ENCODE data around the gene PLPPR3.

PLPPR3 gene, protein sequence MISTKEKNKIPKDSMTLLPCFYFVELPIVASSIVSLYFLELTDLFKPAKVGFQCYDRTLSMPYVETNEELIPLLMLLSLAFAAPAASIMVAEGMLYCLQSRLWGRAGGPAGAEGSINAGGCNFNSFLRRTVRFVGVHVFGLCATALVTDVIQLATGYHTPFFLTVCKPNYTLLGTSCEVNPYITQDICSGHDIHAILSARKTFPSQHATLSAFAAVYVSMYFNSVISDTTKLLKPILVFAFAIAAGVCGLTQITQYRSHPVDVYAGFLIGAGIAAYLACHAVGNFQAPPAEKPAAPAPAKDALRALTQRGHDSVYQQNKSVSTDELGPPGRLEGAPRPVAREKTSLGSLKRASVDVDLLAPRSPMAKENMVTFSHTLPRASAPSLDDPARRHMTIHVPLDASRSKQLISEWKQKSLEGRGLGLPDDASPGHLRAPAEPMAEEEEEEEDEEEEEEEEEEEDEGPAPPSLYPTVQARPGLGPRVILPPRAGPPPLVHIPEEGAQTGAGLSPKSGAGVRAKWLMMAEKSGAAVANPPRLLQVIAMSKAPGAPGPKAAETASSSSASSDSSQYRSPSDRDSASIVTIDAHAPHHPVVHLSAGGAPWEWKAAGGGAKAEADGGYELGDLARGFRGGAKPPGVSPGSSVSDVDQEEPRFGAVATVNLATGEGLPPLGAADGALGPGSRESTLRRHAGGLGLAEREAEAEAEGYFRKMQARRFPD

DNA sequence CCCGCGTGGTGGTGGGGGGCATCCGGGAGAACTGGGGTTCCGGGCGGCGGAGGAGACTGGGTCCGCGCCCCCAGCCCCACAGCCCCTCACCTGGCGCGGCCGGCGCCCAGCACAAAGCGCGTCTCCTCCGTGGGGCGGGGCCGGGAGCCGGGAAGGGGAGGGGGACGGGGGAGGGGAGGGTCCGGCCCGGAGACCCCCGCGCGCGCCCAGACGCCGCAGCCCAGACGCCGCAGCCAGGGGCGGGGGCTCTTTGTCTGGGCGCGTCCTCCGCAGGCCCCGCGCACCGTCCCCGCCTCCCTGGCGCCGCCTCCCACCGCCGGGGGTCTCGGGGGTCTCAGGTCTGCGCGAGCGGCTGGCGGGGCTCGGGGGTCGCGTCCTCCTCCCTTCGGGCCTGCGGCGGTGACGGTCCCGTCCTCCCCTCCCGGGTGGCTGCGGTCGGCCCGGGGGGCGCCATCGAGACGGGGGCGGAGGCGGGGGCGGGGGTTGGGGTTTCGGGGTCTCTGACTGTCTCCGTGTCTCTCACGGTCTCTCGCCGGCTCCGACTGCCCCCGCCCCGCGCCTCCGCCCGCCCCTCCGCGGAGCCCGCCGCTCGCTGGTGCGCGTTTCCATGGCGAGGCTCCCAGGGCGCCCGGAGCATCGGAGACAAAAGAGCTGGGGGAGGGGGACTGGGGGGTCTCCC lies at the start of gene PLPPR3:
Gene PLPPR3, minus strand, starts transcription at position 131 of the 679 bp plus-strand sequence. CDS start 396 bp downstream, outside the sequence.
- DNase-seq, result no peak

DNA sequence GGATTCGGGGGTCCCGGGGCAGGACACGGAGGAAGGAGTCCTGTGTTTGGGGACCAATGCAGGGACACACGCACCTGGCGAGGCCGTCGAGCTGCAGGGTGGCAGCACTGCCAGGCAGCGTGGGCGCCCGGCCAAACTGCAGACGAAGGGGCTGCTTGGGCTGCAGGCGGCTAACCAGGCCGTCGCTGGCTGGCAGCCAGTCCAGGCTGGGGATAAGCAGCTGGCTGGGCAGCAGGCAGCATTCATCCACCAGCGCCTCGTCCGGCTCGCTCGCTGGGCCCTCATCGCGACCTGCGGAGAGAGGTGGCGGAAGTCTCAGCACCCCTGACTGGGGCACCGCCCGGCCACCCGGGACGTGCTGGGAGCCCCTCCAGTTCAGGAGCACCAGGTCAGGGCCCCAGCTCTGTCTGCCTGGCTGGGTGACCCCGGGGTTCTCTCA lies 49.2 kb upstream of the PLPPR3 start:
- no peak for DNase-seq

DNA sequence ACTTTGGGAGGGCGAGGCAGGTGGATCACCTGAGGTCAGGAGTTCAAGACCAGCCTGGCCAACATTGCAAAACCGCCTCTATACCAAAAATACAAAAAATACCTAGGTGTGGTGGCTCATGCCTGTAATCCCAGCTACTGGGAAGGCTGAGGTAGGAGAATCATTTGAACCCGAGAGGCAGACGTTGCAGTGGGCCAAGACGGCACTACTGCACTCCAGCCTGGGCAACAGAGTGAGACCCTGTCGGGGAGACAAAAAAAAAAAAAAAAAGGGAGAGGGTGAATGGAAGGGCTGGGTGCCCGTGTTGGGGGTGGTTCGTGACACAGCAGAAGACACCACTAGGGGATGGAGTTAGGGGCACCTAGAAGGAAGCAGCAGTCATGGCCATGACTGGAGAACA lies 48.6 kb upstream of the PLPPR3 start:
- DNase-seq, result no peak

DNA sequence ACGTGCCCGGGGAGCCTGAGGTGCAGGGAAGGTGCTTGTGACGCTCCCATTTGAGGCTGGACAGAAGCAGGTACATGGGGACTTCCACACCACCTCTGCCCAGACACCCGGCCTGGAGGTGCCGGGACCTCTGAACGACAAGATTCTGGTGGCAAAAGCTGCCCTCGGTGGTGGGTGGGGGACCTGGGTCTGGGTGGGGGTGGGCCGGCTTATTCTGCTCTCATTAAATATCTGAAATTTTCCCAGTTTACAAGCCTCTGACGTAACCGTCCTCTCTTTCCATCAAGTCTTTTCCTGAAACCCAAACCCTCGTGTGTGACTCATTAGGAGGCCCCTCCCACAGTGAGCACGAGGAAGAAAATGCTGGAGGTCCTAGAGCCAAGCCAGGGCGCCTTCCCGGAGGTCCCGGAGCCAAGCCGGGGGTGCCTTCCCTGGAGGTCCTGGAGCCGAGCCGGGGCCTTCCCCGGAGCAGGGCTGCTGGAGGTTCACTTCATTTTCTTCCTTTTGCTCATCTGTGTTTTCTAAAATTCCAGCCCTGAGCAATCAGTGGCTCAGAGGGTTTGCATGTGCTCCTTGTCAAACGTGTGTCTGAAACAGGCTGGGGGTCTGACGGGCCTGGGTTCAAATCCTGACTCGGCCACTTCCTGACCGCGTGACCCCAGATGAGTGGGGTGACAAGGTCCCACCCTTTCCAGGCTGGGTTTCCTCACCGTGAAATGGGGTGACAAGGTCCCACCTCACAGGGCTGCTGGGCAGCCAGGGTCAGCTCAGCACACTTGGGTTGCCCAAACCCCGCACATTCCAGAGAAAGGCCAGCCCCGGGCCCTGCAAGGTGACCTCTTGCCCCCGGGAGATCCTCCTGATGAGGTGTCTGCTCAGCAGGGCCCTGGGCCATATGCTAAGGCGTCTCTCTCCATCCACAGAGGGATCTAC lies 47.8 kb upstream of the PLPPR3 start:
- DNase-seq, result no peak

DNA sequence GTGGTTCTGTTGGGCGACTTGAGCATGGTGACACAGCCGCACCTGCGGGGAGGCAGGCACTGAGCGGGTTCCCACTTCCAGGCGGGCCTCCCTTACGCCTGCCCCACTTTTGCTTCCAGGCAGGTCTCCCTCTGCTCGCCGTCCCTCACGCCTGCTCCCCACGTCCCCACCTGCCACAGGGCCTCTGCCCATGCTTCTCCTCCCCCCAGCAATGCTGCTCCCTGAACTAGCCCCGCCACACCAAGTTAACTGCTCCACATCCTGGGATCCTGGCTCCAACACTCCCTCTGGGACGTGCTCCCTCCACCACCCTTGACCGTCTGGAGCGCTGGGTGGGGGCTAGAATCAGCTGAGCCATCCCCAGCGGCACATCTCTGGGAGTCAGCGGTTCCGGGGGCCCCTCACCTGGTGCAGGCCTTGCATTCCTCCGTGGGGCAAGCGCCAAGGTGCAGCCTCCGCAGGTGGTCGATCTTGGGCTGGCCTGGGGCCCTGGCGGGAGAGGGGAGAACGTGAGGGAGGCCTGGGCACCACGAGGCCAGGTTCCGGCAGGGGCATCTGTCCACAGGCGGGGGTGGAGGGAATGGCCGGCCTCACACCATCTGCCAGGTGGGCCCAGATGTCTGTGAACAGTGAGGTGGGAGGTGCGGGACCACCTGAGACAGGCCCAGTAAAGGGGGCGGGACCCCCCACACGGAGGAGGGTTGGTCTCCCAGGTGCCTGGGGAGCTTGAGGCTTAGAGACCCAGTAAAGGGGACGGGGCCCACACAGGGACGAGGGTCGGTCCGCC lies 46.9 kb upstream of the PLPPR3 start:
- DNase-seq, result no peak

DNA sequence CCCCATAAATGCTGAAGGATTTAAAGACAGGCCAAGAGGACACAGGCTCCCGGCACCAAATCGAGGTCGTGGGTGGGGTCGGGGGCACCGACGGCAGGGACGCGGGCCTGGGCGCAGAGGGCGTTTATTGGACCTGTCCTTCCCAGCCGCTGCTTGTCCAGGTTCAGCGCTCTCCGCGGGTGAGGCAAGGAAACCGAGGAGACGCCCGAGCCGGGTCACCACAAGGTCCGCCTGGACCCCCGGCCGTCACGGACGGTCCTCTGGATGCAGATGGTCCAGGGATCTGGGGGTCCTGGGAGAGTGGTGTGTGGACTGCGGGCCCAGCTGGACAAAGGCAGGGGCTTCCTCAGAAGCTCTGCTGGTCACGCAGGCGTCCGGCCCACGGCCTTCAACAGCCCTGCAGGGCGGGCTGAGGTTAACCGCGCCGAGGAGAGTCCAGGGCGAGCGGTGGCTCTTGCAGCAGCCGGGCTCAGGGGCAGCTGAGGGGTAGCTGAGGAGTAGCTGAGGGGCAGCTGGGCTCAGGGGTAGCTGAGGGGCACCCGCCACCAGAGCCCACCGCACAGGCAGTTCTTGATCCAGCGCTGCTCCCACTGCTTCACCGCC lies 46.2 kb upstream of the PLPPR3 start:
- DNase-seq, result no peak

DNA sequence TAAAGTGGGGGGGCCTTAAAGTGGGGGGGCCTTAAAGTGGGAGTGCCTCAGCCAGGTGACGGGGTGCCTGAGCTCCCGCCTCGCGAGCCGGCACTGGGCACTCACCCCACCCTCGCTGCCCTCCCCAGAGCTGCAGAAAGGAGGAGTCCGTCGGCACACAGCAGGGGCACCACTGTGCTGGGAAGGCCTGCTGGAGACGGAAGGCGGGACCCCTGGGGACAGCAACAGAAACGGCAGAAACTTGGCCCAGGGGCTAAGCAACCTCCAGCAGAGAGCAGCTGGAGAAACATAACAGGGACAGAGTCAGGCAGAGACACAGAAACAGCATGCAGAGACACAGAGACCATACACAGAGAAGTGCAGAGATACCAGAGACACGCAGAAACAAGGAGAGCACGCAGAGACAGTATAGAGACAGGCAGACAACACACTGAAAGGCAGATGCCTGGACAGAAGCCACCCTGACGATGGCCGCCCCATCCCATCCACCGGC lies 45.6 kb upstream of the PLPPR3 start:
- DNase-seq, result no peak

DNA sequence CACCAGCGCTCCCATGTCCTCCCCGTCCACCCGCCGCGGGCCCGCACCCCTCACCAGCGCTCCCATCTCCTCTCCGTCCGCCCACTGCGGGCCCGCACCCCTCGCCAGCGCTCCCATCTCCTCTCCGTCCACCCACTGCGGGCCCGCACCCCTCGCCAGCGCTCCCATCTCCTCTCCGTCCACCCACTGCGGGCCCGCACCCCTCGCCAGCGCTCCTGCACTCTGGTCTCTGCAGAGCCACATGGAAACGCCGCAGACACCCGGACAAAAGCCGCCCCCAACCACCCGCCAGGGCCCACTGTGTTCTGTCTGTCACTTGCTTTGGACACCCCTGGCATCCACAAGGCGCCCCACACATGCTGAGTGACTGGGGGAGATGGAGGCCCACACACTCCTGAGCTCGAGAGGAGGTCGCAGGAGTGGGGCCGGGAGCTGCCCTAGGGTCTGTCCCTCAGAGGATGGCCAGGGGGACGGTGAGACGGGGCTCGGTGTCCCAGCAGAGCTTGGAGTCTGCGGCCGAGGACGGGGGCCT lies 45.1 kb upstream of the PLPPR3 start:
- no peak for DNase-seq

DNA sequence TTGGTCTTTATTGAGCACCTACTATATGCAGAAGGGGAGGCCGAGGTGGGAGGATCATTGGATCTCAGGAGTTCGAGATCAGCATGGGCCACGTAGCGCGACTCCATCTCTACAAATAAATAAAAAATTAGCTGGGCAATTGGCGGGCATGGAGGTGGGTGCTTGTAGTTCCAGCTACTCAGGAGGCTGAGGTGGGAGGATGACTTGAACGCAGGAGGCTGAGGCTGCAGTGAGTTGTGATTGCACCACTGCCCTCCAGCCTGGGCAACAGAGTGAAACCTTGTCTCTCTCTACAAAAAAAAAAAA lies 41.5 kb upstream of the PLPPR3 start:
- DNase-seq, result no peak

DNA sequence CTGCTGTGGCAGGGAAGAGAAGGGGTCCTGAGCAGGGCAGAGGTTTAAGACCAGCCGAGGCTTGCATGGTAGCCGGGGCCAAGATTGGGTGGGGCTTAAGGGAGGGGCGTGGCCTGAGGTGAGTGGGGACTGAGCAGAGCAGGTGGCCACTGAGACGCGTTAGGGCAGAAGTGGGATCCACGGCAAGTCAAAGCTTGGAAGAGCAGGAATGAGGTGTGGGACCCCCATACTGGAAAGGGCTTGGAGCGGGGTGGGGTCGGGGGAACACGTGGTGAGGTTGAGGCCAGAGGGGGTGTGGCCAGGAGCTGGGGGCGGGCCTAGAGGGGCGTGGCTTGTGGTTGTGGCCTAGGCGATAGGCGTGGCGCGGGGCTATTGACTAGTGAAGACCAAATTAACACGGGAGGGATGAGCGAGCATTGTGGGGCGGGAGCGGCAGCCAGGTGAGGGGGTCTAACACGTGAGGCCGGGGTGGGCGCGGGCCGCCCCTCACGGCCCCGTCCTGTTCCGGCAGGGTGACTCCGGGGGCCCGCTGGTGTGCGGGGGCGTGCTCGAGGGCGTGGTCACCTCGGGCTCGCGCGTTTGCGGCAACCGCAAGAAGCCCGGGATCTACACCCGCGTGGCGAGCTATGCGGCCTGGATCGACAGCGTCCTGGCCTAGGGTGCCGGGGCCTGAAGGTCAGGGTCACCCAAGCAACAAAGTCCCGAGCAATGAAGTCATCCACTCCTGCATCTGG lies 41.0 kb upstream of the PLPPR3 start:
- peak; percentile 64 for DNase-seq

DNA sequence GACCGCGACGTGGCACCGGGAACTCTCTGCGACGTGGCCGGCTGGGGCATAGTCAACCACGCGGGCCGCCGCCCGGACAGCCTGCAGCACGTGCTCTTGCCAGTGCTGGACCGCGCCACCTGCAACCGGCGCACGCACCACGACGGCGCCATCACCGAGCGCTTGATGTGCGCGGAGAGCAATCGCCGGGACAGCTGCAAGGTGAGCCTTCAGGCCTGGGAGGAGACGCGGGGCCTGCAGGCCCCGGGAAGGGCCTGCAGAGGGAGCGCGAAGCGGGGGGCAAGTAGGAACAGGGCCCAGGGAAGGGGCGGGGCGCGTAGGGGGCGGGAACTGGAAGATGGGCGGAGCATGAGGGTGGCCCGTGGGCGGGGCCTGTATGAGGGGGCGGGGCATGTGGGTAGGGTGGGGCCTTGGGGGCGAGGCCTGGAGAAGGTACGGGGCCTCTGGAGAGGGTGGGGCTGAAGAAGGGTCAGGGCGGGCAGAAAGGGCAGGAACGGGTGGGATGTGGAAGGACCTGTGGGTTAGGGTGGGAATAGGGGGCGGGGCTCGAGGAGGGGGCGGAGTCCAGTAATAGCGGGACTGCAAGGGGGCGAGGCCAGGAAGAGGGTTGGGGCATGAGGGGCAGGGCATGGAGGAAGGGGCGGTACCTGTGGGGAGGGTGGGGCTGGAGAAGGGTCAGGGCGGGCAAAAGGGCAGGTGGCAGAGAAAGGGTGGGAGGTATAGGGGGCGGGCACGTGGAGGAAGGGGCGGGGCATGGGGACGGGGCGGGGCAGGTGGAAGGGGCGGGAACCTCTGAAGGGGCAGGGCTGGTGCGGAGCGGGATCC lies 40.2 kb upstream of the PLPPR3 start:
- DNase-seq, result peak; percentile 71

DNA sequence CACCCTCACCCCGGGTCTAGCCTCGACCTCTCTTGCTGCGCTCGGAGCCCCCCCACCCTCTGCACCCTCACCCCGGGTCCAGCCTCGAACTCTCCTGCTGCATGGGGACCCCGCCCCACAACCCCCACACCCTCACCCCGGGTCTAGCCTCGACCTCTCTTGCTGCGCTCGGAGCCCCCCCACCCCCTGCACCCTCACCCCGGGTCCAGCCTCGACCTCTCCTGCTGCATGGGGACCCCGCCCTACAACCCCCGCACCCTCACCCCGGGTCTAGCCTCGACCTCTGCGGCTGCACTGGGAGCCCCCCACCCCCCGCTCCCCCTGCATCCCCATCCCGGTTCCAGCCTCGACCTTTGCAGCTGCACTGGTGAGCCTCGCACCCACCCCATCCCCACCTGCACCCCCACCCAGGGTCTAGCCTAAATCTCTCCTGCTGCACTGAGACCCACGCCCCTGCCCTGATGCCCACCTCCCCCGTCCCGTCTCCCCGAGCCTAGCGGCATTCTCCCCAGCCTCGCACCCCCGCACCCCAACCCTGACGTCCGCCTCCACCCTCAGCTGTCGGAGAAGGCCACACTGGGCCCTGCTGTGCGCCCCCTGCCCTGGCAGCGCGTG lies 39.5 kb upstream of the PLPPR3 start:
- DNase-seq, result no peak

DNA sequence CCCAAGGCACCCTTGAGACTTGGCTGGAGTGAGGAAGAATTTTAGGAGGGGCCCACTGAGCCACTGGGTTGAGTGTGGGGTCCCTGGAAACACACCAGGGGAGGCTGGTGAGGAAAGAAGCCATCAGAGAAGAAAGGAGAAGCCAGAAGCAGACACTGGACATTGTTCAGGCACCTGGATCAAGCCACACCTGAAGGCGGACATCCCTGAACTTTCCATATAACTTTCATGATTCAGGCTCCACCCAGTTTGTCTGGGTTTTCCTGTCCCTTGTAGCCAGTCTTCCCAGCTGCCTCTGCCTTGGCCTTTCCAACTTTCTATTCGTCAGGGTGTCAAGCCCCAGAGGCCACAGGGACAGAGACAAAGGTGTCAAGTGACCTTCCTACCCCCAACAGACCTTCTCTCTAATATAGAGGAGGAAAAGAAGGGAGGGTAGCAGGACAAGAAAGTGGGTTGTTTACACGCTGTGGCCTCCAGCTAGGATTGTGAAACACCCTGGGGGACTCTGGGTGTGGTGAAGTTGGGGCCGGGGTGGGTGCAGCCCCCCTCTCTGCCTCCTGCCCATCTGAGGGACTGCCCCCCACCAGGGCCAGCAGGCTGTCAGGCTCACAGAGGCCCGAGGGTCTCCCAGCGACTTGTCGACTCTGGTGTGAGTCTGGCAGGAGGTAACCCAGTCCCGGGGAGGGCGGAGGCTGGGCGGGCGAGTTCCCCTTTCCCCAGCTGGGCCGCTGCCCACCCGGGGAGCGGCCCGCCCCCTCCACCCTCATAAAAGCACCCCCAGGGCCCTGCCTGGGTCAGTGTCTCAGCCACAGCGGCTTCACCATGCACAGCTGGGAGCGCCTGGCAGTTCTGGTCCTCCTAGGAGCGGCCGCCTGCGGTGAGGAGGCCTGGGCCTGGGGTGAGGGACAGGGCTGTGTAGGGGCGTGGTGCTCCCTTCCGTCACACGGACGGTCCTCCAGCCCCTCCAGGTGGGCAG lies 37.4 kb upstream of the PLPPR3 start, which contains the start of gene CFD:
Gene CFD, plus strand, starts transcription at position 797 of the 976 bp plus-strand sequence. Its CDS starts 26 bp downstream, at position 823.
- no peak for DNase-seq

DNA sequence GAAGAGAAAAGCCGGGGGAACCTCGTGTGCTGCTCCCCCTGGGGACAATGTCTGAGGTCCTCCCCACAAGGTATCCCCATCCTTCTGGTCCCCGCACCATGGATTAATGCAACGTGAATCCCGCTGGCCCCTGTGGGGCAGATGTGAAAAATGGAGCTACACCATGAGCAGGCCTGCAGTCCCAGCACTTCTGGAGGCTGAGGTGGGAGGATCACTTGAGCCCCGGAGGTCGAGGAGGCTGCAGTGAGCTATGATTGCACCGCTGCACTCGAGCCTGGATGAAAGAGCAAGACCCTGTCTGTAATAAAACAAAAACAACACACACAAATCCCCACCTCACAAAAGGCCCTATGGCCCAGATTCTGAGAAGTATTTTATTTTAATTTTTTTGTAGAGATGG lies 36.5 kb upstream of the PLPPR3 start:
- DNase-seq, result no peak

DNA sequence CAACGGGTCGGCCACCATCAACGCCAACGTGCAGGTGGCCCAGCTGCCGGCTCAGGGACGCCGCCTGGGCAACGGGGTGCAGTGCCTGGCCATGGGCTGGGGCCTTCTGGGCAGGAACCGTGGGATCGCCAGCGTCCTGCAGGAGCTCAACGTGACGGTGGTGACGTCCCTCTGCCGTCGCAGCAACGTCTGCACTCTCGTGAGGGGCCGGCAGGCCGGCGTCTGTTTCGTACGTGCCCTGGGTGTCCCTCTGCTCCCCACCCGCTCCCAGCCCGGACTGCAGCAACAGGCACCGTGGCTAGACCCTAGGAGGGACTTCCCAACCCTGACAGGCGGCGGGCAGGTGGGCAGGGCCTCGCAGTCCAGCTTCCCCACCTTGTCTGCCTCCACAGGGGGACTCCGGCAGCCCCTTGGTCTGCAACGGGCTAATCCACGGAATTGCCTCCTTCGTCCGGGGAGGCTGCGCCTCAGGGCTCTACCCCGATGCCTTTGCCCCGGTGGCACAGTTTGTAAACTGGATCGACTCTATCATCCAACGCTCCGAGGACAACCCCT lies 33.9 kb upstream of the PLPPR3 start:
- DNase-seq, result no peak

DNA sequence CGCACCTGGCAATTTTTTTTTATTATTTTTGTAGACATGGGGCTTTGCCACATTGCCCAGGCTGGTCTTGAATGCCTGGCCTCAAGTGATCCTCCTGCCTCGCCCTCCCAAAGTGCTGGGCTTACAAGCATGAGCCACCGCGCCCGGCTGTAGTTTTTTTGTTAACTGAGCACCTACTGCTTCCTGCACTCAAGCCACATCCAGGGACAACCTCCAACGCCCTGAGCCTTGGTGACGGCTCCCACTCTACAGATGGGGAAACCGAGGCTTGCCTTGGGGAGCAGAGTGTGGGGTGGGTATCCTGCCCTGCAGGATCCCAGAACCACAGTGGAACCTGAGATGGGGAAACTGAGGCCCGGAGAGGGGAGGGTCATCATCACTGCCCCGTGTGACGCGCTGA lies 33.4 kb upstream of the PLPPR3 start:
- no peak for DNase-seq

DNA sequence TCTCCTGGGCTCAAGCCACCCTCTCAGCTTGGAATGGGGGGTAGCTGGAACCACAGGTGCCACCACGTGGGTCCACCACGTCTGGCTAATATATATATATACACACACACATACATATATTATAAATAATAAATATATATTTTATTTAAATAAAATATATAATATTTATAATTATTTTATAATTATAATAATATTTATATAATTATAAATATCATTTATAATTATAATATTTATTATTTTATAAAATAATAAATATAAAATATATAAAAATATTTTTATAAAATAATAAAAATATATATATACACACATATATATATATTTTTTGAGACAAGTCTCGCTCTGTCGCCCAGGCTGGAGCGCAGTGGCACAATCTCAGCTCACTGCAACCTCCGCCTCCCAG lies 32.8 kb upstream of the PLPPR3 start:
- no peak for DNase-seq

All from activated CD4-positive, alpha-beta T cell treated with anti-CD3 and anti-CD28 coated beads, Interleukin-2, amount 50 U/mL, for 16 hours (primary cell).